ENCODE data around the gene ORC5.
A peak's percentile ranks its signal among the peaks of the same experiment; 100 is the strongest.
"Not testable (repeated sequence)": the region's sequence is repeated elsewhere in the genome, so short reads cannot be mapped to it uniquely, and the experiment has no call there.

ORC5 gene

DNA sequence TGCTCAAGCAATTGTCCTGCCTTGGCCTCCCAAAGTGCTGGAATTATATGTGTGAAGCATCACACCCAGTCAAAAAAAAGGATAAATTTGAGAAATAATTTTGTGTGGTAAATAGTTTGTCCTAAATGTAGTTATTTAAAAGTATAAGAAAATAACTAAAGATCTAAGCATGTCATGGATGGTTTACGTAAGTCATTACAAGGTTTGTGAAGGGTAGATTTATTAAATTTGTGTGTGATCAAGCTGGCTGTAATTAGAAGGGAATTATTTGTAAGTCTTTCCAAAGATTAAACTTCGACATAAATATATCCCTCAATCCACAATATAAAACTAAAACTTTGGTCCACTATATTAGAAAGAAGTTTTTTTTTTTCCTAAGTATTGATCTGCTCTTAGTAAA lies 28.6 kb downstream of the ORC5 start:
- no peak for DNase-seq

DNA sequence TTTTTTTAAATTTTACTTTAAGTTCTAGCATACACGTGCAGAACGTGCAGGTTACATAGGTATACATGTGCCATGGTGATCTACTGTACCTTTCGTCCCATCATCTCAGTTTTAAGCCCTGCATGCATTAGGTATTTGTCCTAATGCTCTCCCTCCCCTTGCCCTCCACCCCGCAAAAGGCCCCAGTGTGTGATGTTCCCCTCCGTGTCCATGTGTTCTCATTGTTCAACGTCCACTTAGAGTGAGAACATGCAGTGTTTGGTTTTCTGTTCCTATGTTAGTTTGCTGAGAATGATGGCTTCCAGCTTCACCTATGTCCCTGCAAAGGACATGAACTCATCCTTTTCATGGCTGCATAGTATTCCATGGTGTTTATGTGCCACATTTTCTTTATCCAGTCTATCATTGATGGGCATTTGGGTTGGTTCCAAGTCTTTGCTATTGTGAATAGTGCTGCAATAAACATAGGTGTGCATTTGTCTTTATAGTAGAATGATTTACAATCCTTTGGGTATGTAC lies 30.2 kb downstream of the ORC5 start:
- not testable (repeated sequence) for DNase-seq

- DNase-seq: no peak
Measured at GRCh38 chr7:104176332-104176731, 31.5 kb downstream of the ORC5 start.

GRCh38 chr7:104175361-104175984 lies 32.3 kb downstream of the ORC5 start:
- no peak for DNase-seq

- DNase-seq: no peak
Measured at GRCh38 chr7:104174798-104175197, 33.0 kb downstream of the ORC5 start.

DNA sequence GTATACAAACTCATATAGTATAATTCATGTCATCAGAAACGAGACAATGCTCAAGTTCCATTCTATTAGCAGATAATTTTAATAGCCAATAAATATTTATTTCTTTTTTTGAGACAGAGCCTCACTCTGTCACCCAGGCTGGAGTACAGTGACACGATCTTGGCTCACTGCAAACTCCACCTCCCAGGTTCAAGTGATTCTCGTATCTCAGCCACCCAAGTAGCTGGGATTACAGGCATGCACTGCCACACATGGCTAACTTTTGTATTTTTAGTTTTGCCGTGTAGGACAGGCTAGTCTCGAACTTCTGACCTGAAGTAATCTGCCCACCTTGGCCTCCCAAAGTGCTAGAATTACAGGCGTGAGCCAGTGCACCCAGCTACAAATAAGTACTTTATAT lies 45.7 kb downstream of the ORC5 start:
- no peak for DNase-seq

DNA sequence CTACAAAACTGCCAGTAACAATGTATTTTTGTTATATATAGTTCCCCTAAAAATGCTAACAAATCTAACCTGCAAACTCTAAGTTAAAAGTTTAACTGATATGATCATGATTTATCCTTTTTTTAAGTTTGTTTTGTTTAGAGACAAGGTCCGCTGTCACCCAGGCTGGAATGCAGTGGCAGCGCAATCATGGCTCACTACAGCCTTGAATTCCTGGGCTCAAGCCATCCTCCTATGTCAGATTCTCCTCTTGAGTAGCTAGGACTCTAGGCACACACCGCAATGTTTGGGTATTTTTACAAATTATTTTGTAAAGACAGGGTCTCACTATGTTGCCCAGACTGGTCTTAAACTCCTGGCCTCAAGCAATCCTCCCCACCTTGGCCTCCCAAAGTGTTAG lies 46.6 kb downstream of the ORC5 start:
- DNase-seq: no peak

DNA sequence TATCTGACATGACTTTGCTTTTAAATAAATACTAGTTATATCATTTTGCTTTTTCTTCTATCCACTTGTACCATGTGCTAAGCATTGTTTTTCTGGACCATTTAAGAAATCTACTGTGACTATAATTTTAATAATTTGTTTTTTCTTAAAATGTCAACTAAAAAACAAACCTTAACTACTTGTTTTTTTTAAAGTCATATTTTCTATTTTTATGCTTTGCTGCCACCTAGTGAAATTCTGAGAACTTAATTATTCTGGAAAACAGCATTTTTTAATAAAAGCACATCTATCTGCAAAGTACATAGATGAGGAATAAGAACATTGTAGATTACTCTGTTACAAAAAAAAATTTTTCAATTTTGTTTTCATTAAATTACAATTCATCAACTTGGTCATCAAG lies 47.4 kb downstream of the ORC5 start:
- no peak for DNase-seq

GRCh38 chr7:104156842-104157277 lies 51.0 kb downstream of the ORC5 start:
- peak; percentile 10 for DNase-seq

GRCh38 chr7:104153287-104153686 lies 54.5 kb downstream of the ORC5 start:
- no peak for DNase-seq

GRCh38 chr7:104152468-104152867 lies 55.3 kb downstream of the ORC5 start:
- DNase-seq: no peak

DNA sequence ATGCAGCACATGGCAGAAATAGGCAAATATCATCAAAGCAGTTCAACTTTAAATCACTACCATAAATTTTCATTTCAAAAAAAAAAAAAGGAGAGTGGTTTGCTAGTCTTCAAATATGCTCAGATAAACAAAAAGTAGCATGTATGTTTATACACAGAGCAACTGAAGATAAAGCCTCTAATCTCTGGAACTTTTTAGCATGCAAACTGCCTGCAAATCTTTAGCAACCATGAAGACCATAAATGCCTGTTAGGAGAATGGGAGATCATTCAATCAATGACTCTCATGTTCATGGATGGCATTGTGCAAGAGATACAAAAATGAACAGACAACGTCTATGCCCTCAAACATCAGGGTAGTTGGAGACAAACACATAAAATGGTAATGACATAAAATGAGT lies 57.3 kb downstream of the ORC5 start:
- no peak for DNase-seq

DNA sequence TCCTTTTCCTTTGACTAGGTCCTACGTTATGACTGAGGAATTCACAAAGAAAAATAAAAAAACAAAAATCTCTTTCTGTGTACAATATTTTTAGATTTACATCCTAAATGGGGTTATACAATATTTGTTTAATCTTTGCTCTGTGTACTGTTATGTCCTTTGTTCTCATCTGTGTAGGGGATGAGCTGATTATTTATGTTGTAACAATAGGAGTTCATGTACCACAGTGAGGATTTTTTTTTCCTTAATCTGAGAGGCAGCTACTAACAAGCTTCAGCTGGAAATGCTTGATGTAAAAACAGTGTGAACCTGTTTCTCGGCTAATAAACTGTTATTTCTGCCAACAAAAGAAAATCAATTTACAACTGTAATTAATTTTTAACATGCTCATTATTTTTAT lies 58.0 kb downstream of the ORC5 start:
- no peak for DNase-seq

DNA sequence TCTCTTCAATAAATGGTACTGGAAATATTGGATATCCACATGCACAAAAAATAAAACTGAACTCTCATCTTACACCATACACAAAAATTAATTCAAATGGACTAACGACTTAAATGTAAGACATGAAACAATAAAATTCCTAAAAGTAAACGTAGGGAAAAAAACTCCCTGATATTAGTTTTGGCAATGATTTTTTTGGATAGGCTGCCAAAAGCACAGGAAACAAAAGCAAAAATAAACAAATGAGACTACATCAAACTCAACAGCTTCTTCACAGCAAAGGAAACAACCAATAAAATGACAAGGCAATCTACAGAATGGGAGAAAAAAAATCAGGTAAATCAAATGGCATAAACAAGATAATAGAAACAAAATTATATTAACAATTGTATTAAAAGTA lies 65.7 kb downstream of the ORC5 start:
- no peak for DNase-seq

DNA sequence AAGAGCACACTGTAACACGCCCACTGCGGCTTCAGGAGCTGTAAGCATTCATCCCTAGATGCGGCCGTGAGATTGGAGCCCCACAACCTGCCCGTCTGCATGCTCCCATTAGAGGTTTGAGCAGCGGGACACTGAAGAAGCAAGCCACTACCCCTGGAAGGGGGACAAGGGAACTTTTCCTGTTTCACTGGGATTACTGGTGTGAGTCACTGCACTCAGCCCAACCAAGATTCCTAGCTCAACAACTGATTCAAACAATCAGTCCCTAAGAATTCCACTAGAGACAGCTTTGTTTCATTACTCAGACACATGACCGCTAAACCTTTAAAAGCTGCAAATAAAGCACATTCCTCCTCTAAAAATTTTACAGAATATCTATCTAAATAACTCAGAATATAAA lies 69.8 kb downstream of the ORC5 start:
- no peak for DNase-seq

DNA sequence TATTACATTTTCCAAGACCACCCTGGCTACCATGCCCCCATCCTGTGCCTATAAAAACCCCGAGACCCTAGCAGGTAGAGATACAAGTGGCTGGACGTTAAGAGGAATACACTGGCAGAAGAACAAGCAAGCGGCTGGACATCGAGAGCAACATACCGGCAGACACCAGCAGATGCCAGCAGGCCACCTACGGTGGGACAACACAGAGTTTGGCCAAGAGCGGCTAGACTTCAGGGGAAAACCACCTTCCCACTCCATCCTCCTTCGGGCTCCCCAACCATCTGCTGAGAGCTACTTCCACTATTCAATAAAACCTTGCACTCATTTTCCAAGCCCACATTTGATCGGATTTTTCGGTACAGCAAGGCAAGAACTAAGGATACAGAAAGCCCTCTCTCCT lies 70.3 kb downstream of the ORC5 start:
- DNase-seq: no peak

DNA sequence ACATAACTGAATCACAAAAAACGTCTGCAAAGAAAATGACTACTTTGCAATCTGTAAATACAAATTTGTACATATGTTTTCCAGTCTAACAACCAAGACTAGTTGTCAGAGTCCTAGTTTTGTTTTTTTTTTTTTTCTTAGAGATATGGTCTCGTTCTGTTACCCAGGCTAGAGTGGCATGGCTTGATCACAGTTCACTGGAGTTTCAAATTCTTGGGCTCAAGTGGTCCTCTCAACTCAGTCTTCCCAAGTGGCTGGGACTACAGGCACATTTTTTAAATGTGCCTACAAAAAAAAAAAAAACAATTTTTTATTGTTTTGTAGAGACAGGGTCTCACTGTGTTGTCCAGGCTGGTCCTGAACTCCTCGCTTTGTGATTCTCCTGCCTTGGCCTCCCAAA lies 70.8 kb downstream of the ORC5 start:
- DNase-seq: no peak

DNA sequence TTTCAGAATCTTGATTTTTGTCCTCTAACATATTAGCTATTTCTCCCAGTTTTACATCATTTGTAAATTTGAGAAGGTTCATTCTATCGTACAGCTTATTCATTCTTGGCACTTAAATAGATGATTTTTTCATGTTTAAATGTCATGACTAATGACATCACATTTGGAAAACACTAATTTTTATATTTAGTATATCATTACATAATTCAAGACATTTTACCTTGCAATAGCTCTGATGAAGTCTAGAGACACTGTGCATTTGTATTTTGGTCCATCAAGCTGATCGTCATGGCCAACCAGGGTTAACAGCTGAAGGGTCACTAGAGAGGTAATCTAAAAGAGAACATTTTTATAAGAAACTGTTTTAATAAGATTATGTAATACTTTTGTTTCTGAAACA lies 71.3 kb downstream of the ORC5 start:
- DNase-seq: no peak

DNA sequence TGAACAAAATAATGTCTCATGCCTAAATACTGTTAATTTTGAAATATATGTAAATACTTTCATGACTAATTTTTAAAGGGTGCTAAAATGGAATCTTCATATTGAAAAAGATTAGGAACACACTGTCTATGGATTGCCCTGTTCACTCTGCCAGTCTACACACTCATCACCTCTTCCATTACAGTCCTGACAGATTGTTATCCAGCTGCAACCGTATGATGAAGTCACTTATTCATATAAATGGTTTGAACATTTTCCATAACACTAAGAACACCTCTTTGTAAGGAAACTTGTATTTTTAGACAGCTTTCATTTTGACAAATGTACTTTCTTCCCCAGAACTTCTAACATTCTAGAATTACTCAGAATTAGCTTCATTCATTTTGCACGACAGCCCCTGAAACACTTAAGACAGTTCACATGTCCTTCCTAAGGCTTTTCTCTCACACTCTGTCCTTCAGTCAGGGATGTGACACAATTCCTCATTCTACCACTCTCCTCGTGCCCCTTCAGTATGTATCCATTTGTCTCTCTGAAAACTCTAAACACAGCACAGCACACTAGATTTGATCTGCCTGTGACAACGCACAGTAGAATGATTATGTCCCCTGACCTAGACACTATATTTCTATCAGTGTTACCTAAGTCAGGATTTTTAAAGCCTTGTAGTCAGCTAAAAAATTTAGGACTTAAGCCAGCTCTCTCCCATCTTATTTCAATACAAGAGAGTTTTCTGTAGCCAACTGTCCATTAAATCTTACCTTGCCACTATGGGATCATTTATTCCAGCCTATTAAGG lies 71.9 kb downstream of the ORC5 start:
- DNase-seq: peak; percentile 32

DNA sequence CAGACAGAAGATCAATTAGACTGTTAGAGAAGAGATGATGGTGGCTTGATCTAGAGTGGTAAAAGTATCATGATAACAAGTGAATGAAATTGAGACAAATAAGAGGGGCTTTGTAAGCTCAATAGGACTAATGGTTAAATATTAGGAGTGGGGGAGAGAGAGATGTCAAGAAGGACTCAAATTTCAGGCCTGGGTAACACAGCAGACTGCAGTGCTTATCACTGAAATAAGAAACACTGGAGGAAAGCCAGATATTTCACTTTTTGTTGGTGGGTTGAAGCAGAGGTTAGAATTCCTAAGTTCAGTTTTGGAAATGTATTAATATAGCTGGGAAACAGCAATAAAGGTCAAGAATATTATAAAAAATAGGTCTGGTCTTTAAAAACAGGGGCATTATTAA lies 74.6 kb downstream of the ORC5 start:
- DNase-seq: no peak

GRCh38 chr7:104130726-104131125 lies 77.1 kb downstream of the ORC5 start:
- no peak for DNase-seq

GRCh38 chr7:104127204-104127603 lies 80.6 kb downstream of the ORC5 start:
- DNase-seq: no peak

DNA sequence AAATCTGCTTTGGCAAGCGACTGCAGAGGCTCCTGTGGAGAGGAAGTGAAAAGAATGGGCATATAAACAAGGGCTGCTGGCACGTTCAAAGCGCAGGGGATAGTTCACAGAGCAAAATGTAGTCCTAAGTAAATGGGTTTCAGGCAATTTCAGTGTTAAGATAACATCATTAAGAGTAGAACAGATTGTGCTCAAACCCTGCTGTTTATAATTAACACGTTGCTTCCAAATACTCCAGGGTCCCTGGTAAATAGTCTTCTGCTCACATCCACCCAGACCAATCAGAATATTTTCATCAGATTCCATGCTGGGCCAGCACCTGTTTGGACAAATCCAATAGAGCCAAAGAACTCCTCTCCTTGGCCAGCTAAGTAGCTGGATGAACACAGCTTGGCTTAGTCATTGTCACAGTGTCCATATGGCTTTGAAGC lies 81.4 kb downstream of the ORC5 start:
- no peak for DNase-seq

GRCh38 chr7:104124893-104125477 lies 82.8 kb downstream of the ORC5 start:
- no peak for DNase-seq
